HCT116 (cell line): Measurements from ENCODE around the gene RSRC1. TPM values are rescaled to one million over a fixed set of nuclear protein-coding genes. Genes with fewer than 3 reads are reported as not detected.

ENCODE experiments used
- ATAC-seq: fragments of 200-7000 bp; cut with Tn5 transposase; 2 replicates; pipeline ENCODE4 v1.9.1; 2020; ENCODE audit warnings: mild to moderate bottlenecking, moderate library complexity
- BruUV-seq: library from RNA; stranded (reverse); fragments of 400-500 nt; replicated peaks from 2 replicates; lab custom pipeline; 2021; lab: Mats Ljungman, UMichigan
- CTCF ChIA-PET: fragments of 300-600 bp; sonication (Branson Sonifier 250); formaldehyde crosslinking; loops from one replicate; lab custom pipeline; 2021; ENCODE audit warnings: antibody characterized with exemption; lab: Charles Lee
- POLR2A ChIA-PET: fragments of 300-600, 350-600 bp; sonication (Branson Sonifier 250); formaldehyde crosslinking; loops from one replicate; lab custom pipeline; 2021; ENCODE audit warnings: antibody characterized with exemption; lab: Charles Lee
- RAD21 ChIA-PET, 2 experiments: fragments of 300-600 bp; sonication (Branson Sonifier 250); formaldehyde crosslinking; loops; one replicate each; lab custom pipeline; 2023; ENCODE audit warnings: low total read pairs in 2 of 2; ENCODE audit not compliant: uncharacterized antibody in 2 of 2, unreplicated experiment in 2 of 2, low non-redundant PET in 1 of 2; lab: Charles Lee
- DNase-seq: peaks from one replicate; pipeline ENCODE4 v3.0.0-alpha.2; 2010; ENCODE audit warnings: low read depth, low spot score
- H2AFZ ChIP-seq: fragments of 200-600 bp; shearing (Covaris generic), sonication (generic); 2 replicates; pipeline ENCODE4 v1.6.1; 2017; ENCODE audit warnings: low read depth, mixed run types, mixed read lengths, antibody characterized with exemption, low read length; ENCODE audit not compliant: poor library complexity, severe bottlenecking
- H3K27ac ChIP-seq: 2 replicates; pipeline ENCODE4 v1.5.1; 2012; ENCODE audit warnings: low read depth, low read length
- H3K27me3 ChIP-seq: fragments of 200-600 bp; sonication (generic); 2 replicates; pipeline ENCODE4 v1.6.1; 2016; ENCODE audit warnings: mixed run types, low read length, mixed read lengths; ENCODE audit not compliant: insufficient read depth
- H3K36me3 ChIP-seq, 2 experiments: fragments of 200-500 bp in 1 of 2; fragments of 200-600 bp in 1 of 2; sonication (Bioruptor generic) in 1 of 2; sonication (generic) in 1 of 2; 2 replicates each; pipeline versions ENCODE4 v1.5.1 to v1.6.1; 2014 to 2016; ENCODE audit warnings: low read length in 2 of 2, inconsistent platforms in 1 of 2, mixed read lengths in 1 of 2, mixed run types in 1 of 2; ENCODE audit not compliant: insufficient read depth in 2 of 2, control insufficient read depth in 1 of 2
- H3K4me1 ChIP-seq, 2 experiments: fragments of 200-600 bp in 1 of 2; sonication (generic) in 1 of 2; 2 replicates each; pipeline versions ENCODE4 v1.5.1 to v1.6.1; 2012 to 2017; ENCODE audit warnings: low read length in 2 of 2, inconsistent platforms in 1 of 2, mild to moderate bottlenecking in 1 of 2, mixed read lengths in 1 of 2, mixed run types in 1 of 2, moderate library complexity in 1 of 2; ENCODE audit not compliant: insufficient read depth in 2 of 2, control insufficient read depth in 1 of 2
- H3K4me2 ChIP-seq: fragments of 200-600 bp; sonication (generic); 2 replicates; pipeline ENCODE4 v1.6.1; 2017; ENCODE audit warnings: mixed run types, low read length, mixed read lengths
- H3K4me3 ChIP-seq, 2 experiments: fragments of 200-600 bp in 1 of 2; sonication (generic) in 1 of 2; replicated peaks in 1 of 2; 2 replicates each; pipeline ENCODE4 v1.5.1; 2011 to 2016; ENCODE audit warnings: low read length in 2 of 2, control low read depth in 1 of 2, low read depth in 1 of 2, mild to moderate bottlenecking in 1 of 2, mixed read lengths in 1 of 2, mixed run types in 1 of 2
- H3K79me2 ChIP-seq: fragments of 200-600 bp; sonication (generic); 2 replicates; pipeline ENCODE4 v1.6.1; 2017; ENCODE audit warnings: mild to moderate bottlenecking, mixed run types, low read length, moderate library complexity, mixed read lengths; ENCODE audit not compliant: insufficient read depth
- H3K9ac ChIP-seq: fragments of 200-600 bp; sonication (generic); 2 replicates; pipeline ENCODE4 v1.6.1; 2016; ENCODE audit warnings: low read length, mixed read lengths
- H3K9me2 ChIP-seq: fragments of 200-600 bp; sonication (generic), shearing (Covaris generic); 2 replicates; pipeline ENCODE4 v1.6.1; 2017; ENCODE audit warnings: mixed run types, mild to moderate bottlenecking, moderate library complexity; ENCODE audit not compliant: insufficient read depth
- H3K9me3 ChIP-seq, 2 experiments: fragments of 200-500 bp in 1 of 2; fragments of 200-600 bp in 1 of 2; sonication (Bioruptor generic) in 1 of 2; sonication (generic) in 1 of 2; 2 replicates each; pipeline ENCODE4 v1.6.1; 2014 to 2017; ENCODE audit warnings: low read length in 2 of 2, mixed read lengths in 2 of 2, inconsistent platforms in 1 of 2, low read depth in 1 of 2, mild to moderate bottlenecking in 1 of 2, mixed run types in 1 of 2, moderate library complexity in 1 of 2; ENCODE audit not compliant: control insufficient read depth in 1 of 2, insufficient read depth in 1 of 2
- H4K20me1 ChIP-seq: fragments of 200-600 bp; sonication (generic), shearing (Covaris generic); 2 replicates; pipeline ENCODE4 v1.6.1; 2017; ENCODE audit warnings: mixed run types, mild to moderate bottlenecking, moderate library complexity; ENCODE audit not compliant: insufficient read depth
- ATF3 ChIP-seq: IDR thresholded peaks from 2 replicates; pipeline ENCODE4 v1.6.1; 2012
- CBX3 ChIP-seq: IDR thresholded peaks from 2 replicates; pipeline ENCODE4 v1.6.1; 2012; ENCODE audit warnings: low read depth
- CEBPB ChIP-seq: IDR thresholded peaks from 2 replicates; pipeline ENCODE4 v1.6.1; 2012; ENCODE audit warnings: low read depth
- EGR1 ChIP-seq: IDR thresholded peaks from 2 replicates; pipeline ENCODE4 v1.6.1; 2012; ENCODE audit warnings: low read depth
- ELF1 ChIP-seq: IDR thresholded peaks from 2 replicates; pipeline ENCODE4 v1.6.1; 2012; ENCODE audit warnings: low read depth, borderline replicate concordance
- EZH2phosphoT487 ChIP-seq: fragments of 200-600 bp; IDR thresholded peaks from 2 replicates; pipeline ENCODE4 v1.6.1; 2018; ENCODE audit warnings: antibody characterized with exemption, borderline replicate concordance
- POLR2A ChIP-seq: IDR thresholded peaks from 2 replicates; pipeline ENCODE4 v1.7.0; 2011; ENCODE audit warnings: borderline replicate concordance; ENCODE audit not compliant: insufficient read depth, insufficient read length; ENCODE audit errors: extremely low read depth
- POLR2AphosphoS5 ChIP-seq: IDR thresholded peaks from 2 replicates; pipeline ENCODE4 v1.6.1; 2011; ENCODE audit warnings: mild to moderate bottlenecking, low read depth, low read length, moderate library complexity
- REST ChIP-seq: IDR thresholded peaks from 2 replicates; pipeline ENCODE4 v1.6.1; 2012; ENCODE audit warnings: low read depth
- SIN3A ChIP-seq: IDR thresholded peaks from 2 replicates; pipeline ENCODE4 v1.6.1; 2012; ENCODE audit warnings: low read depth
- SRF ChIP-seq: IDR thresholded peaks from 2 replicates; pipeline ENCODE4 v1.6.1; 2012; ENCODE audit warnings: low read depth
- TCF7L2 ChIP-seq: IDR thresholded peaks from 2 replicates; pipeline ENCODE4 v1.7.0; 2011; ENCODE audit warnings: borderline replicate concordance, inconsistent platforms; ENCODE audit not compliant: insufficient read depth, insufficient read length; ENCODE audit errors: extremely low read depth
- YY1 ChIP-seq: IDR thresholded peaks from 2 replicates; pipeline ENCODE4 v1.6.1; 2011; ENCODE audit warnings: low read length, low read depth, moderate library complexity, mild to moderate bottlenecking; ENCODE audit not compliant: insufficient replicate concordance; ENCODE audit errors: extremely low read depth
- ZBTB33 ChIP-seq: IDR thresholded peaks from 2 replicates; pipeline ENCODE4 v1.6.1; 2011; ENCODE audit warnings: mild to moderate bottlenecking, low read length, moderate library complexity; ENCODE audit not compliant: insufficient replicate concordance; ENCODE audit errors: extremely low read depth
- ZFX ChIP-seq: fragments of 450-650 bp; IDR thresholded peaks from 2 replicates; pipeline ENCODE4 v1.6.1; 2017
- intact Hi-C: fragments of 100-400 bp; cut with micrococcal nuclease; formaldehyde crosslinking; loops from 2 replicates; pipeline ENCODE4 v1.10.0; 2022
- total RNA-seq: library from RNA; stranded (reverse); gene quantifications from one replicate; pipeline ENCODE4 v1.2.1, GENCODE V29; 2021; ENCODE audit not compliant: unreplicated experiment

Gene RSRC1
- total RNA-seq, 1 experiment from 2014 or later: 37.1 TPM

GRCh38 chr3:158506456-158506855 lies 396.6 kb downstream of the RSRC1 start:
- H3K9ac ChIP-seq: no peak overlapping the region
- peaks cover 0 to 8% of the 10 kb centered on the region in 2 experiments; a peak in 1 of 4 replicates for H3K4me1 ChIP-seq
- no peaks in the 10 kb centered on the region for H3K36me3 ChIP-seq
- RAD21 ChIA-PET: no interaction called here
- intact Hi-C loops: no loop called here
- H3K9me2 ChIP-seq: no peaks in the 10 kb centered on the region
- no peaks in the 10 kb centered on the region for H3K27me3 ChIP-seq
- TF ChIP-seq TCF7L2: no peak
- TF ChIP-seq ZBTB33: no peak
- no peak for TF ChIP-seq EGR1
- TF ChIP-seq YY1: no peak
- TF ChIP-seq EZH2phosphoT487: no peak
- no peak for TF ChIP-seq CEBPB
- TF ChIP-seq POLR2A: no peak
- TF ChIP-seq ZFX: no peak
- TF ChIP-seq ATF3: no peak
- no peak for TF ChIP-seq ELF1
- TF ChIP-seq SIN3A: no peak
- no peak for TF ChIP-seq CBX3
- TF ChIP-seq REST: no peak
- no peak for TF ChIP-seq SRF
- no peak for TF ChIP-seq POLR2AphosphoS5
- no peak overlapping the region for H3K4me2 ChIP-seq
- POLR2A ChIA-PET: no interaction called here
- no TSS peak for BruUV-seq
- no peak overlapping the region for H3K27ac ChIP-seq
- no peaks in the 10 kb centered on the region for H3K79me2 ChIP-seq
- H3K4me3 ChIP-seq: no peak overlapping the region
- H2AFZ ChIP-seq: no peak overlapping the region
- ATAC-seq: no peak
- CTCF ChIA-PET: no interaction called here
- no peaks in the 10 kb centered on the region for H4K20me1 ChIP-seq
- H3K9me3 ChIP-seq: no peaks in the 10 kb centered on the region
- DNase-seq: no peak
